Jurkat, Clone E6-1 (cell line): Measurements from ENCODE around the gene KANK2.
"Not testable (repeated sequence)": the region's sequence is repeated elsewhere in the genome, so short reads cannot be mapped to it uniquely, and the experiment has no call there.

Source experiments
- DNase-seq: peaks from one replicate; pipeline ENCODE4 v3.0.0-alpha.2; 2011; ENCODE audit warnings: low read depth, low spot score
- H3K4me3 ChIP-seq: 2 replicates; pipeline ENCODE4 v1.5.1; 2011; ENCODE audit warnings: mild to moderate bottlenecking, low read length, control low read depth, moderate library complexity

The KANK2 gene

DNA sequence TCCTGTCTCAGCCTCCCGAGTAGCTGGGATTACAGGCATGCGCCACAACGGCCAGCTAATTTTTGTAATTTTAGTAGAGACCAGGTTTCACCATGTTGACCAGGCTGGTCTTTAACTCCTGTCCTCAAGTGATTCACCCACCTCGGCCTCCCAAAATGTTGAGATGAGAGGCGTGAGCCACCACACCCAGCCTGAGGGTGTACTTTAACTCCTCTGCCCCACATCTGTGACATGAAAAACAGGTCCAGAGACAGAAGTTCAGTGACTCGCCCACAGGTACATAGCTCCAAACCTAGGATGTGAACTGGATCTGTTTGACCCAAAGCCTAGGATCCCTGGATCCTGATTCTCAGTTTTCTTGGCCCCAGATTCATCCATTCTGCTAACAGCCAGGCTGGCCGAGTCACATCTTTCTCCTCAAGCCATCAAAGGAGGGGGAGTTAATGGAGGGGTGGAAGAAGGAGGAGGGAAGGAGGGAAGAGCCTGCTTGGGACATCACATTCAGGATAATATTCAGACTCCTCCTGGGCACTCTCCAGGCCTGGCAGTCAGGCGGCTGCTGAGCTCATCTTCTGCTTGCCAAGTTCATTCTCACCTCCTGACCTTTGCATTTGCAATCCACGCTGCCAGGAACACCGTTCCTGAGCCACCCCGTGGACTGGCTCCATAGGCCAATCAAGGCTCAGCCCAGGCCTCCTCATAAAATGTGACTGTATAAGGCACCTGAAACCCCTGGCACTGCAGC, 44.9 kb downstream of the KANK2 start:
- DNase-seq, result no peak
- H3K4me3 ChIP-seq, result no peak overlapping the region

DNA sequence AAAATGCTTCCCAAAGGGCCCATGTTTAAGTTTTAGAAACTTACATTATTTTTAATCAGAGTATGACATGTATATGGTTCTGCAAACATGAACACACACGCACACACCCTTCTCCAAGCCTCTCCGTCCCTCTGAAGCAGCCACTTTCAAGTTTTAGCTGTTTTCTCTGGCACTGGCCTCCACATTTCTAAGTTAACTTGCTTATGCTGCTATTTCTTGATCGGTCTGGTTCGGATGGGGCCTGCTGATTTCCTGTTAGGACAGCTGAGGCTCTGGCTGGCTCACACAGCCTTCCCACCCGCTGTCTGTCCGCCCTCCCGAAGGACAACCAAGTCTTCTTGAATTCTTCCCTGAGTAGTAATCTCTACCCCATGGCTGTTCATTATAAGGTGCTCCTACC, 46.2 kb downstream of the KANK2 start:
- no peak for DNase-seq
- no peak overlapping the region for H3K4me3 ChIP-seq

DNA sequence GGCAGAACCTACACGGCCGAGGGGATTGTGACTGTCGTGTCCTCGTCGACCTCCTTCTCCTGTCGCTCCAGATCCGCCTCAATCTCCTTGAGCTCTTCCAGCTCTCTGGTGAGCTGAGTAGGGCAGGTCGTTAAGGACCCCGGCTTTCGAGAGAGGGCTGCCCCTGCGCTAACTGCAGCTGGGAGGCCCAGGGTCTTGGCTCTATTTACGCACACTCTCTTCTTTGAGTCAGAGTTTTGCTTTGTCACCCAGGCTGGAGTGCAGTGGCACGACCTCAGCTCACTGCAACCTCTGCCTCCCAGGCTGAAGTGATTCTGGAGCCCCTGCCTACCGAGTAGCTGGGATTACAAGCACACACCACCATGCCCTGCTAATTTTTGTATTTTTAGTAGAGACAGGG, 49.3 kb downstream of the KANK2 start:
- H3K4me3 ChIP-seq, result no peak overlapping the region
- DNase-seq, result no peak

DNA sequence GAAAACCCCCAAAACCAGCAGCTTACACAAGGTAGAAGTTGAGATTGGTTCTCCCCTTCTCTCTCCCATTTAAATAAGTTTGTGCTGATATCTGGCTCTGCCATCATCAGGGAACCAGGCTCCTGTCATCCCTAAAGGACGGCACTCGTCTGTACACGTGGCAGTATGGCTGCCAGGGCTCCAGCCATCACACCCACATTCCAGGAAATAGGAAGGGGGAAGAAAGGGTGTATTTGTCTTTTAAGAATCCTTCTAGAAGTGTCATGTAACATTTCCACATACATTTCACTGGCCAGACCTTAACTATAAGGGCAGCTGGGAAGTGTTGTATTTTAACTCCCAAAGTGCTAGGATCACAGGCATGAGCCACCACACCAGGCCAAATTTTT, 51.8 kb downstream of the KANK2 start:
- no peak for DNase-seq
- no peak overlapping the region for H3K4me3 ChIP-seq

DNA sequence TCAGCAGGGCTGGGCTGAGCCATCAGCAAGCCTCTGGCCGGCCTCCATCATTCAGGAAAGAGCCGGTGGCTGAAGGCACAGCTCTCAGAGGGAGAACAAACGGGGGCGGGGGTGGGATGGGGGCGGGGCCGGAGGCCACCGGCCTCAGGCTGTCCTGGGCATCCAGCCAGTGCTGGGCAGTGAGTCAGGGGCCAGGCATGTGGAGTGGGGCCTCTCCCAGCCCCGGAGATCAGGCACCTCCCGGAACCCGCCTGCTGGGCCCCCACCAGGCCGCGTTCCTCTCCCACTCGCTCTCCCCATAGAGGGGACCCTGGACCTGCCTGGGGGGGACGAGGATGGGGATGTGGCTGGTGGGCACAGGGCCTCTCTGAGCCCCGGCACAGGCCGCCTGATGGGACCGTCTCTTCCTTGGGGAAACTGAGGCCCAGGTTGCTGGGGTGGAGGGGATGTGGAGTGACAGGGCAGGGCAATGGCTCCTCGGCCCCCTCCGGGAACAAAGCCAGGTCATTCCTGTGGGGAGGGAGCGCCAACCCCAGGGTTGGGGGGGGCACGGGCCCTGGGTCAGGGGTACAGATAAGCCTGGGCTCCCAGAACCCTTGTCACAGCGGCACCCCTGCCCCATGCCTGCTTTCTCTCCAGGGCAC, 54.7 kb downstream of the KANK2 start:
- H3K4me3 ChIP-seq, result no peak overlapping the region
- DNase-seq, result no peak

DNA sequence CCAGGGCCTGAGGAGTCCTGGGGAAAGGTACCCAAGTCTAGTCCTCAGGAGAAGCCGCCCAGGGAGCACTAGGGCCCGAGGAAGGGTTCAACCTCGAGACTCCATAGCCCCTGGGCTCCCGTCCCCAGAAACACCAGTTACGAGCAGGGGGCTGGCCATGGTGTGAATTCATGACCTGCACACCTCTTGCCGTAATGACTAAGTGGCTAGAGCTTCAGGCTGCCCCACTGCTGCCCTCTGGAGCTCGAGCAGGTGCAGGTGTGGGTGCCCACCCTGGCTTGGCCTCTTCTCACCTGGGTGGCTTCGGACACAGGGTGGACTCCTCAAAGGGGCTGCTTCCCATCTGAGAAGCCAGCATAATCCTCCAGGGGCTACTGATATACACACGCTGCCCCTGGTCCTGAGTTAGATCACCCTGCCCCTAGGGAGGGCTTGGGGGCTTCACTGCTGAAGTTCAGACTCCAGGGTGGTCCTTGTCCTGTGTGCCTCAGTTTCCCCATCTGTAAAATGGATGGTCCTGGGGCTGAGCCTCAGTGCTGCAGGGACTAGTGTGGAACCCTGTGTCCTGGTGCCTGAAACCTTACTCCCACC, 55.3 kb downstream of the KANK2 start:
- no peak for DNase-seq

DNA sequence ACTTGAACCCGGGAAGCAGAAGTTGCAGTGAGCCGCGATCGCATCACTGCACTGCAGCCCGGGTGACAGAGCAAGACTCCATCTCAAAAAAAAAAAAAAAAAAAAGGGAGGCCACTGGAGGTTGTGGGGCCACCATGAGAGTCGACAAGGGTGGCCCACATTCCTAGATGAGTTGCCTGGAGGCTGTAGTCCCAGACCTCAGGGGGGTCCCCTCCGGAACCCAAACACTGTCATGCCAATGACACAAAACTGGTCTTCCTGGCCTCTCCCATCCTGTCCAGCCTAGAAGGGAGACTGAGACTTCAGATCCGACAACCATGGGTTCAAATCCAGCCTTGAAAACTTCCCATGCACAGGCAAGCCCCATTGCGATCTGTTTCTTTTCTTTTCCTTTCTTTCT, 56.4 kb downstream of the KANK2 start:
- DNase-seq, result no peak
- H3K4me3 ChIP-seq, result no peak overlapping the region

More for the DNA sequence above, 55.3 kb downstream of the KANK2 start:
- no peak overlapping the region for H3K4me3 ChIP-seq

DNA sequence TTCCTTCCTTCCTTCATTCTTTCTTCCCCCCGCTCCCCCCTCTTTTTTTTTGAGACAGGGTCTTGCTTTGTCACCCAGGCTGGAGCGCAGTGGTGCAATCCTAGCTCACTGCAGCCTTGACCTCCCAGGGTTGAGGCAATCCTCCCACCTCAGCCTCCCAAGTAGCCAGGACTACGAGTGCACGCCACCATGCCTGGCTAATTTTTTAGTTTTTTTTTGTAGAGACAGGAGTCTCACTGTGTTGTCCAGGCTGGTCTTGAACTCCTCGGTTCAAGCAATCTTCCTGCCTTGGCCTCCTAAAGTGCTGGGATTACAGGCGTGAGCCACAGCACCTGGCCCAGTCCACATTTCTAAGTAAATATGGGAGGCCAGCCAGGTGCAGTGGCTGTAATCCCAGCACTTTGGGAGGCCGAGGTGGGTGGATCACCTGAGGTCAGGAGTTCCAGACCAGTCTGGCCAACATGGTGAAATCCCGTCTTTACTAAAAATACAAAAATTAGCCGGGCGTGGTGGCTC, 57.3 kb downstream of the KANK2 start:
- H3K4me3 ChIP-seq, DNase-seq: not testable (repeated sequence)

DNA sequence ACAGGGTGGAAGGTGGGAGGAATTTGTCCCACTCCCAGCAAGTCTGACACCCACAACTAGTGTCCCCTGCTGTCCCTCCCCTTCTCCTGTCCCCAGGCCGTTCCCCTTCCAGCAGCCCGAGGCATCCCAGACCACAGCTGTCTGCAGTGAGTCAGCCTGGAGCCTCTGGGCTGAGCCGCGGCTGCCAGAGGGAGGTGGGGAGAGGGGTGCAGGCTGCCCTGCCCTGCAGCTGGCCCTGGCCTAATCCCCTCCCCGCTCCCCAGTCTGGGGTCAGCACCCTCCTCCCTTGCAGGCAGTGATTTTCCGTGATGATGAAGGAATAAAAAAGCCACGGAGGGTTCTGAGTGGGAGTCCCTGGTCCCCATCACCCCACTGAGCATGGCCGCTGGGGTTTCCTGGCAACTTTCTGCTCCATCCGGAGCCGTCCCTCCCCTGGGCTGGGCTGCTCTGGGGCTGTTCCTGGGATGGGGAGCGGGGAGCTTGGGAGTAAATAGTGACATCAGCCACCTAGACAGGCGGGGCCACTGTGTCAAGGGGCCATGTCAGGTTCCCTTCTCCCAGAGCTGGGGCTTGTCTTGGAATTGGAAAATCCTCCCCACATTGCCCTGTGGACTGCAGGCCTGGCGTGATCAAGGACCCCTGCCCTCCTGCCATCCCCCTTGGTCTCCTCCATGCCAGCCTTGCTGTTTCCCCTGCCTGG, 58.6 kb downstream of the KANK2 start:
- DNase-seq, result no peak
- H3K4me3 ChIP-seq, result no peak overlapping the region

DNA sequence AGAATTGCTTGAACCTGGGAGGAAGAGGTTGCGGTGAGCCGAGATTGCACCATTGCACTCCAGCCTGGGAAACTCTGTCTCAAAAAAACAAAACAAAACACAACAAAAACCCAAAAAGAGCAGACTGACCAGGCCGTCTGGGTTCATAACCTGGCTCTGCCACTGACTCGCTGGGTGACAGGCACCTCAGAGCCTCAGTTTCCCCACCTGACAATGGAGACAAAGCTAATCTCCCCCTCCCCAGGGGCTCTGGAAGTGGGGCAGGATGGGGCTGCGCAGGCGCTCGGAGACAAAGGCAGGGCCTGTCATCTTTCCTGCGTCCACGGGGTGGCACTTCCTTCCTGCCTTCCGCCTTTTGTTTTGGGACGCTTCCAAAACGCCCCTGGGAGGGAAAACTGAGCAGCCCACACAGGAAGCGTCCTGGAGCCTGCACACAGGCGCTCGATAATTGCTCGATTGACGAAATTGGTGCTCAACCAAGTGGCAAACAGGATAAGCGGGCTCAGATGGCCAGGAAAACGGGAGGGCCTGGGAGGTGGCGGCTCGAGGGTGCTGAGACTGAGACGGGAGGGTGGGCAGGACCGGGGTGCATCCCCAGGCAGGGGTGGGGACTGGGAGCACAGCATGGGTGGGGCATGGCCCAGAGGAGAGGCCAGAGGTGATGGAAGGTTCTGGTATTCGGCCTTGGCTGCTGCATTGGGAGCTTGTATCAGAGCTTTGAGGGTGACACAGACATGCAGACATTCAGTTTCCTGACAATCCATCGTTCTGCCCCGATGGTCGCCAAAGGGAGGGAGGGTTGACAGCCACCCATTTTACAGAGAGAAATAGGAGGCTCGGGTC, 59.6 kb downstream of the KANK2 start:
- DNase-seq, result peak; percentile 75
- H3K4me3 ChIP-seq, result peak overlapping the region; percentile 41

DNA sequence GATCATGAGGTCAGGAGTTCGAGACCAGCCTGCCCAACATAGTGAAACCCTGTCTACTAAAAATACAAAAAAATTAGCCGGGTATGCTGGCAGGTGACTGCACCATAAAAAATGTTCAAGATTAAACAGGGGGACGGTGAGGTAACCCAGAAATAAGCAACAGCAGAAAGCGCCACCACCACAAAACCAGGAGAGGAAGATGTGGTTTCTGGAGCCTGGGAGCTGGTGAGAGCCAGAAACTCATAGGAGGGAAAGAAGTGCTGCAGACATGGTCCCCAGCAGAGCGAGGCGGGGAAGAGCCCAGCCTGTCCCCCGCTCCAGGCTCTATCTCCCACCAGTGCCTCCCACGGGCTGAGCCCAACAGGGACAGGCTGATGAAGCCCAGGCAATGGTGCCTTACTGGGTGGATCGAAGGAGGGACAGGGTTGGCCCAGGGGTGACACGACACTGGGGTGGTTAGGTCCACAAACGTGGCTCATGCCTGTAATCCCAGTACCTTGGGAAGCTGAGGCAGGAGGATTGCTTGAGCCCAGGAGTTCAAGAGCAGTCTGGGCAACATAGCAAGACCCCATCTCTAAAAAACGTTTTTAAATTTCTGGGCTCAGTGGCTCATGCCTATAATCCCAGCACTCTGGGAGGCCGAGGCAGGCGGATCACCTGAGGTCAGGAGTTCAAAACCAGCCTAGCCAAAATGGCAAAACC, 60.8 kb downstream of the KANK2 start:
- H3K4me3 ChIP-seq, result no peak overlapping the region
- no peak for DNase-seq

DNA sequence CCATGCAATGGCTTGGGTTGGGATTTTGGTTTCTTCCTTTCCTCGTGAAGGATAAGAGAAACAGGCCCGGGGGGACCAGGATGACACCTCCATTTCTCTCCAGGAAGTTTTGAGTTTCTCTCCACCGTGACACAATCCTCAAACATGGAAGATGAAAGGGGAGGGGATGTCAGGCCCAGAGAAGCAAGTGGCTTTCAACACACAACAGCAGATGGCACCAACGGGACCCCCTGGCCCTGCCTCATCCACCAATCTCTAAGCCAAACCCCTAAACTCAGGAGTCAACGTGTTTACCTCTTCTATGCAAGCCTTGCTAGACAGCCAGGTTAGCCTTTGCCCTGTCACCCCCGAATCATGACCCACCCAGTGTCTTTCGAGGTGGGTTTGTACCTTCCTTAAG, 65.9 kb downstream of the KANK2 start:
- H3K4me3 ChIP-seq, result no peak overlapping the region
- DNase-seq, result no peak

DNA sequence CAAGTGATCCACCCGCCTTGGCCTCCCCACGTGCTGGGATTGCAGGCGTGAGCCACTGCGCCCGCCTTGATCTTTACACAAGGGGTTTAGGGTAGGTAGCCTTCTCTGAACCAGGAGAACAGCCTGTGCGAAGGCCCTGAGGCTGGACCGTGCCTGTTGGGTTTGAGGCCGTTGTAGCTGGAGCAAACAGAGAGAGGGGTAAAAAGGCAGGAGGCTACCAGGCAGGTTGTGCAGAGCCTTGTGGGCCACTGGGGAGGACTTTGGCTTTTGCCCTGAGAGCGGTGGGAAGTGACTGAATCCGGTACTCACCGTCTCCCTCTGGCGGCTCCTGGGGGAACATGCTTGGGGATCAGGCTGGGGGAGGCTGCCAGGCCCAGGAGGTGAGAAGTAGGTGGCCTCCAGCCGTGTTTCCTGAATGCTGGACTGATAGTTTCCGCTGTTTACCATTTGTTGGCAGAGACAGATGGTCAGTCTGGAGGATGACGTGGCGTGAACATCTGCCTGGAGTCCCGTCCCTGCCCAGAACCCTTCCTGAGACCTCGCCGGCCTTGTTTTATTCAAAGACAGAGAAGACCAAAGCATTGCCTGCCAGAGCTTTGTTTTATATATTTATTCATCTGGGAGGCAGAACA, 66.4 kb downstream of the KANK2 start:
- DNase-seq, result peak; percentile 42
- H3K4me3 ChIP-seq, result no peak overlapping the region

DNA sequence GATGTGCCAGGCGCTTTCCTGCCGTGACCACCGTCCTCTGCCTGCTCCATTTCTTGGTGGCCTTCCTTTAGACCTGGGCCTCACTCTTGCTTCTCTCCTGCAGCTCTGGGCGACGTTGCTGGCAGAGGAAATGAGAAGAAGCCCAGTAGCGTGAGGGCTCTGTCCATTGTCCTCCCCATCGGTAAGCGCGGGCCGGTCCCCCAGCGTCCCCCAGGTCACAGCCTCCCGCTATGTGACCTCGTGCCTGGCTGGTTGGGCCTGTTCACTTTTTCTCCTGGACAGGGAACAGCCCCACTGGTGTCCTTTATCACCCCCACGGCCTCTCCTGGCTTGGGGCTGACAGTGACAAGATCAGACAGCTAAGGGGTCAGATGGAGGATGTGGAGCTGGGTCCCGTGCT, 69.4 kb downstream of the KANK2 start:
- DNase-seq, result no peak
- no peak overlapping the region for H3K4me3 ChIP-seq

DNA sequence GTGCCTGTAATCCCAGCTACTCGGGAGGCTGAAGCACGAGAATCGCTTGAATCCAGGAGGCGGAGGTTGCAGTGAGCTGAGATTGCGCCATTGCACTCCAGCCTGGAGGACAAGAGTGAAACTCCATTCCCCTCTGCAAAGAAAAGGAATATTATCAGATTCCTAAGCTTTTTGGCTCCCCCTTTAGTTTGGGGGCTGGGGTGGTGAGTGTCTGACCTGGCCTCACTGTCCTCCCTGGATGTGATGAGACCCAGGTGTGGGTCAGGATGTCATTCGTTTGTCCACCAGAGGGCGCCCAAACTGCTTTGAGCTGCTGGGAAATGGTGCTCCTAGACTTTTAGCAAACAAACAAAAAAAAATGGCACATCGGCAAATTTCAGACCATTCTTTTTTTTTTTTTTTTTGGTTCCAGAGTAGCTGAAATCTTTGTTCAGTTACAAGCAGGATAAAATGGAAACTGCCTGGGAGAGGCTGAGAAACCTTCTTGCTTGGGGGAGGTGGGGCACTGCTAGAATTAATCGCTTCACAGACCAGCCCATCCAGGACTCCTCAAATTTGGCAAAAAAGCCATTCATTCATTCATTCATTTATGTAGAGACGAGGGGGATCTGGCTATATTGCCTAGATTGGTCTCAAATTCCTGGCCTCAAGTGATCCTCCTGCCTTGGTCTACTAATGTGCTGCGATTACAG, 71.2 kb downstream of the KANK2 start:
- peak; percentile 51 for DNase-seq
- no peak overlapping the region for H3K4me3 ChIP-seq

DNA sequence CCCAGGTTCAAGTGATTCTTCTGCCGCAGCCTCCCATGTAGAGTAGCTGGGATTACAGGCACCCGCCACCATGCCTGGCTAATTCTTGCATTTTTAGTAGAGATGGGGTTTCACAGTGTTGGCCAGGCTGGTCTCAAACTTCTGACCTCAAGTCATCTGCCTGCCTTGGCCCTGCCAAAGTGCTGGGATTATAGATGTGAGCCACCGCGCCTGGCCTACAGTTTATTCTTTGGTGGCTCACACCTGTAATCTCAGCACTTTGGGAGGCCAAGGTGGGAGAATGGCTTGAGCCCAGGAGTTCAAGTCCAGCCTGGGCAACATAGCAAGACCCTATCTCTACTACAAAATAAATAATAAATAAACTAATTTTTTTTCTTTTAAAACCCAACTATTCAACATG, 73.2 kb downstream of the KANK2 start:
- H3K4me3 ChIP-seq, DNase-seq: not testable (repeated sequence)

DNA sequence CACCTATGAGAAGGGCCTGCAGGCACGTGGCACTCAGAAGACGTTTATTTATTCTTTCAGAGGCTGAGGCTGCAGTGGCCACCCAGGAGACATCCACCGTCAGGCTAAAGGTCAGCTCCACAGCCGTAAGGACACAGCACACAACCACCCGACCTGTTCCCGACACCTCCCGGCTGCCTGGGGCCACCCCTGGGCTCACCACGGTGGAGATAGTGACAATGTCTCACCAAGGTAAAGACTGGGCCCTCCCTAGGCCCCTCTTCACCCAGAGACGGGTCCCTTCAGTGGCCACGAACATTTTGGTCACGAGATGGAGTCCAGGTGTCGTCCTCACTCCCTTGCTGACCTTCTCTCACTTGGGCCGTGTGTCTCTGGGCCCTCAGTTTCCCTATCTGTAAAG, 74.2 kb downstream of the KANK2 start:
- H3K4me3 ChIP-seq, result no peak overlapping the region
- no peak for DNase-seq
